ENCODE results near the gene ACOX3. TPM values are rescaled to one million over a fixed set of nuclear protein-coding genes. Genes with fewer than 3 reads are reported as not detected.
A peak's percentile ranks its signal among the peaks of the same experiment; 100 is the strongest.

The ACOX3 gene
- total and polyA plus RNA-seq, 9 donors = 10.1 to 32.4 (median 21.3) TPM

DNA sequence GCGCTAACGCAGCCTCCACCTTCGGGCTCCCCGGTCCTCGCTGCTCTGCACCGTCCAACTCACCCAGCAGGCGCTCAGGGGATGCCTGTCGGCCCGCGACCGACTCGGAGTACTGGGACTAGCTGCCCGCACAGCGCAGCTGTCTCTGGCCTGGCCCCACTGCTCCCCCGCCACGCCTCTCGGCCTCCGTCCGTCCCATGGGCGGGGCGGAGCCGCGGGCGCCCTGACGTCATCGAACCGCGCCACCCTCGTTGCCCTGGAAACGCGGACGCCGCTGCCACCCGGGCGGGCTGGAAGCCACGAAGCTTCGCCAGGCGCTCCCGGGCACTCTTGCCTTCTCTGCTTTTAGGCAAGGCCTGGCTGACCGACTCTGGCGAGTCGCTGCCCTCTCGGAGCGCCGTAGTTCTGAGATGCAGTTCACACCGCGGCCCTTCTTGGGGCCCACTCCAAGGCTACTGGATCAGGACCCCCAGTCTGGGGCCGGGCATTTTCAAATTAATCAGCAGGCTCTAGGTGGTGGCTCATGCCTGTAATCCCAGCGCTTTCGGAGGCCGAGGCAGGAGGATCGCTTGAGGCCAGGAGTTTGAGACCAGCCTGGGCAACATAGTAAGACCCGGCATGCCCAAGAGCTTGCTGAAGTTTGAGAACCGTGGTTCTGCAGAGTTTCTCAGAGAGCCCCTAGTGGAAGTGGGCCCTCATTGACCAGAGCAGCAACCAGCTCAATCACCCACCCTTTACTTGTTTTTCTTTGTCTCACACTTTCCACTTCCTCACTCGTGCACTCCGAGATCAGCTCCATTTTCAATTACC is 12.0 kb downstream of the ACOX3 start:
- TF ChIP-seq EP300 (IDR thresholded peaks at IDR 0.05) = no peak
- TF ChIP-seq, protein P1, sequence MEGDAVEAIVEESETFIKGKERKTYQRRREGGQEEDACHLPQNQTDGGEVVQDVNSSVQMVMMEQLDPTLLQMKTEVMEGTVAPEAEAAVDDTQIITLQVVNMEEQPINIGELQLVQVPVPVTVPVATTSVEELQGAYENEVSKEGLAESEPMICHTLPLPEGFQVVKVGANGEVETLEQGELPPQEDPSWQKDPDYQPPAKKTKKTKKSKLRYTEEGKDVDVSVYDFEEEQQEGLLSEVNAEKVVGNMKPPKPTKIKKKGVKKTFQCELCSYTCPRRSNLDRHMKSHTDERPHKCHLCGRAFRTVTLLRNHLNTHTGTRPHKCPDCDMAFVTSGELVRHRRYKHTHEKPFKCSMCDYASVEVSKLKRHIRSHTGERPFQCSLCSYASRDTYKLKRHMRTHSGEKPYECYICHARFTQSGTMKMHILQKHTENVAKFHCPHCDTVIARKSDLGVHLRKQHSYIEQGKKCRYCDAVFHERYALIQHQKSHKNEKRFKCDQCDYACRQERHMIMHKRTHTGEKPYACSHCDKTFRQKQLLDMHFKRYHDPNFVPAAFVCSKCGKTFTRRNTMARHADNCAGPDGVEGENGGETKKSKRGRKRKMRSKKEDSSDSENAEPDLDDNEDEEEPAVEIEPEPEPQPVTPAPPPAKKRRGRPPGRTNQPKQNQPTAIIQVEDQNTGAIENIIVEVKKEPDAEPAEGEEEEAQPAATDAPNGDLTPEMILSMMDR (IDR thresholded peaks at IDR 0.05) = peak in 1 of 3 donors; percentile 37
- TF ChIP-seq POLR2A (IDR thresholded peaks at IDR 0.05) = peak; percentile 22
- Histone ChIP-seq H3K36me3 (no peaks in the 10 kb centered on the region), H3K4me1 (ENCODE audit: insufficient read depth) (peaks cover 20% of the 10 kb centered on the region), H3K27ac (peak overlapping the region in 1 of 2 donors; percentile 22), H3K9me3 (no peaks in the 10 kb centered on the region), H3K4me3 (peak overlapping the region; percentile 91), H3K27me3 (no peaks in the 10 kb centered on the region)
- intact Hi-C loops (cut with DNase I) = no loop called here
- peak; percentile 82 to 95 (median 92) for DNase-seq
- 1 to 2% (median 1%) methylated on average over 46 to 56 of the region's 56 CpGs for WGBS, 3 donors

DNA sequence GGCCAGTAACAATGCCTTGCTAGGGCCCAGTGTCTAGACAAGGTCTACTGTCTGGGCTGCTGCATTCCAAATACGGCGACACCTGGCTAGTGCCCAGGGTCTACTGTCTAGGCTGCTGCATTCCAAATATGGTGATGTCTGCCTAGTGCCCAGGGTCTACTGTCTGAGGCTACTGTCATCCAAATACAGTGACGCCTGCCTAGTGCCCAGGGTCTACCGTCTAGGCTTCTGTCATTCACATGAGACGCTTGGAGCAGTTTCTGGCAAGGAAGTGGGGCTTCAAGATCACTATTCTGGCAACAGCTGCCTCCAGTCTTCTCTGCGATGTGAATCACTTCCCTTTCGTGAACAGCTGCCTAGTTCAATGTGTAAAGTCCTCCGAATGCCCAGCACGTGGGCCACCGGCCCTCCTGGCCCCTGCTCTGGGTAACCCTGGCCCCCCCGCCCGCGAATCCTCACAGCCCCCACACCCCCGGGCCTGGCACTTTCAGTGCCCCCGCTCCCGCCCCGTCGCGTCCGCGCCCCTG is 12.7 kb downstream of the ACOX3 start:
- intact Hi-C loops (cut with DNase I) = loop anchor here in 1 of 4 donors (1.0 kb wide), 1 partner anchor 122 kb away; no protein-coding TSS in a partner anchor
- WGBS, 3 donors = 1% methylated on average over 17 to 21 of the region's 21 CpGs
- Histone ChIP-seq H3K9me3 (no peaks in the 10 kb centered on the region), H3K27ac (peak overlapping the region in 1 of 2 donors; percentile 22), H3K36me3 (no peaks in the 10 kb centered on the region), H3K27me3 (no peaks in the 10 kb centered on the region), H3K4me3 (peak overlapping the region; percentile 91), H3K4me1 (ENCODE audit: insufficient read depth) (peaks cover 13% of the 10 kb centered on the region)
- no peak for DNase-seq
- TF ChIP-seq EP300 (IDR thresholded peaks at IDR 0.05) (no peak), POLR2A (IDR thresholded peaks at IDR 0.05) (no peak)
- TF ChIP-seq, protein P1 (IDR thresholded peaks at IDR 0.05) = no peak

DNA sequence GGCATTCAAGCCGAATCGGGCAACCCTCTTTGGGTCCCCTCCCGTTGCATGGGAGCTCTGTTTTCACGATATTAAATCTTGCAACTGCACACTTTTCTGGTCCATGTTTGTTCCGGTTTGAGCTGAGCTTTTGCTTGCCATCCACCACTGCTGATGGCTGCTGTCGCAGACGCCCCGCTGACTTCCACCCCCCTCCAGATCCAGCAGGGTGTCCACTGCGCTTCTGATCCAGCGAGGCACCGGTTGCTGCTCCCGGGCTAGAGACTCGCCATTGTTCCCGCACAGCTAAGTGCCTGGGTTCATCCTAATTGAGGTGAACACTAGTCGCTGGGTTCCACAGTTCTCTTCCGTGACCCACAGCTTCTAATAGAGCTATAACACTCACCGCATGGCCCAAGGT is 13.3 kb downstream of the ACOX3 start:
- 61 to 72% (median 67%) methylated on average over 17 of the region's 17 CpGs for WGBS, 3 donors
- DNase-seq = no peak
- Histone ChIP-seq H3K27ac (no peak overlapping the region), H3K9me3 (no peaks in the 10 kb centered on the region), H3K27me3 (no peaks in the 10 kb centered on the region), H3K4me3 (peak overlapping the region; percentile 91), H3K4me1 (ENCODE audit: insufficient read depth) (peaks cover 9% of the 10 kb centered on the region), H3K36me3 (no peaks in the 10 kb centered on the region)
- intact Hi-C loops (cut with DNase I) = loop anchor here in 1 of 4 donors (1.0 kb wide), 1 partner anchor 121 kb away; no protein-coding TSS in a partner anchor
- TF ChIP-seq POLR2A (IDR thresholded peaks at IDR 0.05) (no peak), EP300 (IDR thresholded peaks at IDR 0.05) (no peak)
- TF ChIP-seq, protein P1 (IDR thresholded peaks at IDR 0.05) = no peak

DNA sequence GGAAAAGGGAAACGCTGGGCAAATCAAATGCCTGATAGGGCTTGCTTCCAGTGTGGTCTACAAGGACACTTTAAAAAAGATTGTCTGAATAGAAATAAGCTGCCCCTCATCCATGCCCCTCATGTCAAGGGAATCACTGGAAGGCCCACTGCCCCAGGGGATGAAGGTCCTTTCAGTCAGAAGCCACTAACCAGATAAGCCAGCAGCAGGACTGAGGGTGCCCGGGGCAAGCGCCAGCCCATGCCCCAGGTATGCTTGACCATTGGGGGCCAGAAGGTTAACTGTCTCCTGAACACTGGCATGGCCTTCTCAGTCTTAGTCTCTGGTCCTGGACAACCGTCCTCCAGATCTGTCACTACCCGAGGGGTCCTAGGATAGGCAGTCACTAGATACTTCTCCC is 17.7 kb downstream of the ACOX3 start:
- intact Hi-C loops (cut with DNase I) = no loop called here
- no peak overlapping the region for H3K4me3 ChIP-seq
- DNase-seq = no peak
- no peak for TF ChIP-seq EP300 (IDR thresholded peaks at IDR 0.05)
- TF ChIP-seq POLR2A (IDR thresholded peaks at IDR 0.05) = no peak
- TF ChIP-seq, protein P1 (IDR thresholded peaks at IDR 0.05) = no peak
- H3K27ac ChIP-seq = no peak overlapping the region
- WGBS, 3 donors = 79 to 81% (median 81%) methylated on average over 5 of the region's 5 CpGs
- peaks cover 6% of the 10 kb centered on the region for H3K4me1 ChIP-seq (ENCODE audit: insufficient read depth)
- H3K36me3 ChIP-seq = no peaks in the 10 kb centered on the region
- no peaks in the 10 kb centered on the region for H3K9me3 ChIP-seq
- H3K27me3 ChIP-seq = no peaks in the 10 kb centered on the region
